Trophoblast cell (in vitro differentiated cells and primary cell): ENCODE results near the gene SETD3.

Experiments
- DNase-seq, 2 donors: peaks; one replicate each; pipeline ENCODE4 v3.0.0-alpha.2; 2016
- H2AFZ ChIP-seq: 2 replicates; pipeline ENCODE4 v1.6.1; 2013; ENCODE audit warnings: low read length, moderate library complexity, mild to moderate bottlenecking; ENCODE audit not compliant: insufficient read depth, poor library complexity
- H2AK5ac ChIP-seq: 2 replicates; pipeline ENCODE4 v1.6.1; 2013; ENCODE audit warnings: mild to moderate bottlenecking, low read length
- H2BK120ac ChIP-seq: 2 replicates; pipeline ENCODE4 v1.6.1; 2013; ENCODE audit warnings: low read length, mild to moderate bottlenecking, moderate library complexity; ENCODE audit not compliant: insufficient read depth, poor library complexity
- H2BK12ac ChIP-seq: 2 replicates; pipeline ENCODE4 v1.6.1; 2013; ENCODE audit warnings: mild to moderate bottlenecking, low read length, moderate library complexity
- H2BK5ac ChIP-seq: 2 replicates; pipeline ENCODE4 v1.6.1; 2013; ENCODE audit warnings: low read length, low read depth, moderate library complexity, mild to moderate bottlenecking; ENCODE audit not compliant: poor library complexity
- H3K14ac ChIP-seq: 2 replicates; pipeline ENCODE4 v1.6.1; 2013; ENCODE audit warnings: mild to moderate bottlenecking, low read length
- H3K18ac ChIP-seq: 2 replicates; pipeline ENCODE4 v1.6.1; 2013; ENCODE audit warnings: mild to moderate bottlenecking, low read length
- H3K23ac ChIP-seq: 2 replicates; pipeline ENCODE4 v1.6.1; 2013; ENCODE audit warnings: low read length
- H3K27ac ChIP-seq: 2 replicates; pipeline ENCODE4 v1.5.1; 2013; ENCODE audit warnings: low read depth, mild to moderate bottlenecking, inconsistent platforms, low read length, moderate library complexity
- H3K27me3 ChIP-seq: 2 replicates; pipeline ENCODE4 v1.6.1; 2013; ENCODE audit warnings: inconsistent platforms, mild to moderate bottlenecking, low read length, moderate library complexity; ENCODE audit not compliant: insufficient read depth
- H3K36me3 ChIP-seq, 2 experiments: 1 replicate in 1 of 2; 2 replicates in 1 of 2; pipeline ENCODE4 v1.6.1; 2013; ENCODE audit warnings: low read length in 2 of 2, mild to moderate bottlenecking in 2 of 2, moderate library complexity in 1 of 2; ENCODE audit not compliant: insufficient read depth in 2 of 2, control insufficient read depth in 1 of 2
- H3K4ac ChIP-seq: 2 replicates; pipeline ENCODE4 v1.6.1; 2013; ENCODE audit warnings: low read depth, mild to moderate bottlenecking, low read length, moderate library complexity
- H3K4me1 ChIP-seq, 2 experiments: 1 replicate in 1 of 2; 2 replicates in 1 of 2; pipeline ENCODE4 v1.6.1; 2013; ENCODE audit warnings: low read length in 2 of 2, mild to moderate bottlenecking in 2 of 2, moderate library complexity in 1 of 2; ENCODE audit not compliant: insufficient read depth in 2 of 2, control insufficient read depth in 1 of 2
- H3K4me2 ChIP-seq: 2 replicates; pipeline ENCODE4 v1.6.1; 2013; ENCODE audit warnings: inconsistent platforms, mild to moderate bottlenecking, low read length, moderate library complexity
- H3K4me3 ChIP-seq: 2 replicates; pipeline ENCODE4 v1.5.1; 2013; ENCODE audit warnings: mild to moderate bottlenecking, low read depth, low read length, inconsistent platforms
- H3K79me1 ChIP-seq: one replicate; pipeline ENCODE4 v1.6.1; 2013; ENCODE audit warnings: low read length
- H3K79me2 ChIP-seq: 2 replicates; pipeline ENCODE4 v1.6.1; 2013; ENCODE audit warnings: low read length, mild to moderate bottlenecking; ENCODE audit not compliant: control insufficient read depth, insufficient read depth, poor library complexity
- H3K9ac ChIP-seq: 2 replicates; pipeline ENCODE4 v1.6.1; 2013; ENCODE audit warnings: mild to moderate bottlenecking, low read length
- H3K9me3 ChIP-seq: 2 replicates; pipeline ENCODE4 v1.6.1; 2013; ENCODE audit warnings: low read depth, mild to moderate bottlenecking, control low read depth, inconsistent platforms, low read length; ENCODE audit not compliant: insufficient read depth
- H4K12ac ChIP-seq: 2 replicates; pipeline ENCODE4 v1.6.1; 2013; ENCODE audit warnings: low read depth, mild to moderate bottlenecking, low read length, moderate library complexity
- H4K8ac ChIP-seq: 2 replicates; pipeline ENCODE4 v1.6.1; 2013; ENCODE audit warnings: low read depth, mild to moderate bottlenecking, low read length, moderate library complexity
- H4K91ac ChIP-seq: one replicate; pipeline ENCODE4 v1.6.1; 2013; ENCODE audit warnings: low read depth, mild to moderate bottlenecking, low read length, moderate library complexity
- WGBS: extraction: QIAGEN DNeasy Blood & Tissue Kit; methylation state at CpG from one replicate; pipeline ENCODE4 v1.1.7; 2013; ENCODE audit warnings: missing lambda C conversion rate; ENCODE audit not compliant: insufficient read length, insufficient coverage; ENCODE audit errors: extremely low coverage; 5-methylcytosine and 5-hydroxymethylcytosine counted together

SETD3 gene

GRCh38 chr14:99484106-99484505 is 3.4 kb upstream of the SETD3 start:
- H3K14ac ChIP-seq: no peak overlapping the region
- H3K79me2 ChIP-seq: peaks cover 23% of the 10 kb centered on the region
- H3K9ac ChIP-seq: no peak overlapping the region
- no peak overlapping the region for H3K4me2 ChIP-seq
- H3K4me3 ChIP-seq: no peak overlapping the region
- H4K12ac ChIP-seq: no peak overlapping the region
- H4K91ac ChIP-seq: no peak overlapping the region
- no peak overlapping the region for H2AK5ac ChIP-seq
- peaks cover 12% of the 10 kb centered on the region for H3K79me1 ChIP-seq
- no peak overlapping the region for H3K18ac ChIP-seq
- H3K4ac ChIP-seq: peak overlapping the region; percentile 98
- H3K36me3 ChIP-seq: no peaks in the 10 kb centered on the region
- no CpG with 5 or more reads among the region's 2 CpGs for WGBS
- no peak overlapping the region for H3K27ac ChIP-seq
- H2BK120ac ChIP-seq: no peak overlapping the region
- H4K8ac ChIP-seq: no peak overlapping the region
- no peak overlapping the region for H3K23ac ChIP-seq
- no peaks in the 10 kb centered on the region for H3K9me3 ChIP-seq
- no peak overlapping the region for H2AFZ ChIP-seq
- no peak overlapping the region for H2BK12ac ChIP-seq
- no peak for DNase-seq
- peaks cover 3 to 7% of the 10 kb centered on the region in 2 experiments for H3K4me1 ChIP-seq
- H3K27me3 ChIP-seq: no peaks in the 10 kb centered on the region
- no peak overlapping the region for H2BK5ac ChIP-seq

GRCh38 chr14:99481745-99482099 is 1.1 kb upstream of the SETD3 start:
- peak overlapping the region; percentile 15 for H2BK5ac ChIP-seq

GRCh38 chr14:99480917-99481744 is 472 bp upstream of the SETD3 start, which contains the start of gene CCNK:
CCNK (plus strand) TSS chr14:99481409; CDS start chr14:99492678, 11,269 bp downstream.
- H3K4me3 ChIP-seq: peak within 1 kb of the TSS; percentile 98
- H3K4me1 ChIP-seq: peaks cover 3 to 11% of the 10 kb centered on the region in 2 experiments
- no peaks in the 10 kb centered on the region for H3K27me3 ChIP-seq
- H4K91ac ChIP-seq: peak within 1 kb of the TSS; percentile 88
- peak within 1 kb of the TSS; percentile 91 for H3K27ac ChIP-seq
- peak within 1 kb of the TSS; percentile 97 for H3K4me2 ChIP-seq
- H2BK120ac ChIP-seq: peak within 1 kb of the TSS; percentile 44
- H3K79me2 ChIP-seq: peaks cover 27% of the 10 kb centered on the region
- peak; percentile 100 for DNase-seq
- H4K8ac ChIP-seq: peak within 1 kb of the TSS; percentile 94
- H3K4ac ChIP-seq: peak within 1 kb of the TSS; percentile 95
- H3K18ac ChIP-seq: peak within 1 kb of the TSS; percentile 91
- peak within 1 kb of the TSS; percentile 77 for H2BK5ac ChIP-seq
- peaks cover 12% of the 10 kb centered on the region for H3K79me1 ChIP-seq
- WGBS: no CpG with 5 or more reads among the region's 82 CpGs
- H3K9me3 ChIP-seq: no peaks in the 10 kb centered on the region
- no peaks in the 10 kb centered on the region for H3K36me3 ChIP-seq
- H3K9ac ChIP-seq: peak within 1 kb of the TSS; percentile 75
- peak within 1 kb of the TSS; percentile 74 for H2AK5ac ChIP-seq
- no peak within 1 kb of the TSS for H3K23ac ChIP-seq
- H3K14ac ChIP-seq: peak within 1 kb of the TSS; percentile 95
- peak within 1 kb of the TSS; percentile 30 for H2BK12ac ChIP-seq
- peak within 1 kb of the TSS; percentile 83 for H4K12ac ChIP-seq
- peak within 1 kb of the TSS; percentile 95 for H2AFZ ChIP-seq

More at GRCh38 chr14:99481745-99482099, 1.1 kb upstream of the SETD3 start:
- peak overlapping the region; percentile 76 for H4K91ac ChIP-seq
- H2AK5ac ChIP-seq: peak overlapping the region; percentile 74
- peaks cover 12% of the 10 kb centered on the region for H3K79me1 ChIP-seq
- H4K8ac ChIP-seq: peak overlapping the region; percentile 94
- peak overlapping the region; percentile 83 for H3K27ac ChIP-seq
- H3K14ac ChIP-seq: peak overlapping the region; percentile 14
- DNase-seq: peak; percentile 13 to 61
- peak overlapping the region; percentile 4 for H4K12ac ChIP-seq
- H3K23ac ChIP-seq: no peak overlapping the region
- H3K79me2 ChIP-seq: peaks cover 27% of the 10 kb centered on the region
- H3K4me2 ChIP-seq: peak overlapping the region; percentile 74
- H2BK120ac ChIP-seq: peak overlapping the region; percentile 44
- H2AFZ ChIP-seq: peak overlapping the region; percentile 43
- no CpG with 5 or more reads among the region's 17 CpGs for WGBS
- peak overlapping the region; percentile 92 for H3K4ac ChIP-seq
- H3K9me3 ChIP-seq: no peaks in the 10 kb centered on the region
- H2BK12ac ChIP-seq: peak overlapping the region; percentile 5
- H3K4me1 ChIP-seq: peaks cover 3 to 11% of the 10 kb centered on the region in 2 experiments
- no peaks in the 10 kb centered on the region for H3K36me3 ChIP-seq
- peak overlapping the region; percentile 94 for H3K4me3 ChIP-seq
- H3K9ac ChIP-seq: peak overlapping the region; percentile 75
- no peaks in the 10 kb centered on the region for H3K27me3 ChIP-seq
- peak overlapping the region; percentile 9 for H3K18ac ChIP-seq

GRCh38 chr14:99479160-99479905 is 1.3 kb downstream of the SETD3 start:
- H3K18ac ChIP-seq: peak overlapping the region; percentile 91
- peaks cover 27% of the 10 kb centered on the region for H3K79me2 ChIP-seq
- no peak overlapping the region for H4K12ac ChIP-seq
- no peak overlapping the region for H3K27ac ChIP-seq
- WGBS: no CpG with 5 or more reads among the region's 18 CpGs
- H3K9me3 ChIP-seq: no peaks in the 10 kb centered on the region
- H3K23ac ChIP-seq: no peak overlapping the region
- peak overlapping the region; percentile 77 for H2BK5ac ChIP-seq
- H2BK12ac ChIP-seq: no peak overlapping the region
- H3K36me3 ChIP-seq: no peaks in the 10 kb centered on the region
- peaks cover 12% of the 10 kb centered on the region for H3K79me1 ChIP-seq
- H4K8ac ChIP-seq: peak overlapping the region; percentile 82
- peak overlapping the region; percentile 95 for H3K14ac ChIP-seq
- peak overlapping the region; percentile 98 for H3K4me3 ChIP-seq
- peak overlapping the region; percentile 88 for H4K91ac ChIP-seq
- peak overlapping the region; percentile 97 for H3K4me2 ChIP-seq
- peak overlapping the region; percentile 95 for H2AFZ ChIP-seq
- DNase-seq: no peak
- peaks cover 3 to 14% of the 10 kb centered on the region in 2 experiments for H3K4me1 ChIP-seq
- peak overlapping the region; percentile 95 for H3K4ac ChIP-seq
- no peak overlapping the region for H2AK5ac ChIP-seq
- peak overlapping the region; percentile 75 for H3K9ac ChIP-seq
- H2BK120ac ChIP-seq: no peak overlapping the region
- no peaks in the 10 kb centered on the region for H3K27me3 ChIP-seq
